NCI-H1048 (cell line): ENCODE results near the gene RHBDD2.
A peak's percentile ranks its signal among the peaks of the same experiment; 100 is the strongest.
"Not testable (repeated sequence)": the region's sequence is repeated elsewhere in the genome, so short reads cannot be mapped to it uniquely, and the experiment has no call there.

Experiments used
- DNase-seq: peaks from one replicate; lab custom pipeline; 2025; lab: John Stamatoyannopoulos, UW

The RHBDD2 gene

GRCh38 chr7:75889223-75889825 is 10.5 kb downstream of the RHBDD2 start:
- no peak for DNase-seq

- DNase-seq = no peak
Observed at GRCh38 chr7:75889826-75890225, 11.0 kb downstream of the RHBDD2 start.

- DNase-seq = not testable (repeated sequence)
Observed at GRCh38 chr7:75891237-75891636, 12.4 kb downstream of the RHBDD2 start.

GRCh38 chr7:75891815-75892411 is 13.1 kb downstream of the RHBDD2 start:
- no peak for DNase-seq

GRCh38 chr7:75892634-75893272 is 13.9 kb downstream of the RHBDD2 start:
- no peak for DNase-seq

- no peak for DNase-seq
Observed at GRCh38 chr7:75896803-75897327, 18.0 kb downstream of the RHBDD2 start.

- DNase-seq = no peak
Observed at GRCh38 chr7:75900617-75901315, 21.9 kb downstream of the RHBDD2 start.

- DNase-seq = no peak
Observed at GRCh38 chr7:75905785-75906604, 27.2 kb downstream of the RHBDD2 start.

GRCh38 chr7:75906991-75907667 is 28.3 kb downstream of the RHBDD2 start:
- DNase-seq = no peak

GRCh38 chr7:75907668-75908039 is 28.8 kb downstream of the RHBDD2 start:
- not testable (repeated sequence) for DNase-seq

- no peak for DNase-seq
Observed at GRCh38 chr7:75909521-75910132, 30.8 kb downstream of the RHBDD2 start.

- not testable (repeated sequence) for DNase-seq
Observed at GRCh38 chr7:75911186-75911585, 32.4 kb downstream of the RHBDD2 start.

GRCh38 chr7:75913437-75913836 is 34.6 kb downstream of the RHBDD2 start:
- no peak for DNase-seq

GRCh38 chr7:75914169-75914654 is 35.4 kb downstream of the RHBDD2 start:
- no peak for DNase-seq

- DNase-seq = peak; percentile 73
Observed at GRCh38 chr7:75914655-75915415, 36.0 kb downstream of the RHBDD2 start, which contains the start of gene POR. TSS of gene POR (plus strand) at chr7:75915155. CDS start at chr7:75954002, 38,847 bp downstream.

GRCh38 chr7:75915416-75916156 is 36.8 kb downstream of the RHBDD2 start:
- DNase-seq = no peak

GRCh38 chr7:75916259-75916658 is 37.4 kb downstream of the RHBDD2 start:
- no peak for DNase-seq

GRCh38 chr7:75916685-75917634 is 38.1 kb downstream of the RHBDD2 start:
- no peak for DNase-seq
